ENCODE measurements around the gene WHRN. TPM values are rescaled to one million over a fixed set of nuclear protein-coding genes. Genes with fewer than 3 reads are reported as not detected.

WHRN gene
- total RNA-seq, 2 experiments from 2014 or later = 9.6 to 9.9 TPM

GRCh38 chr9:114396558-114397218, 108.6 kb downstream of the WHRN start:
- ChIA-PET CTCF (interaction anchor here (0.9 to 4.3 kb wide), 5 partner anchors 9 to 88 kb away, joined by 3 to 25 read pairs (median 4); partner anchors contain the start of gene AKNA), POLR2A (interaction anchor here (0.6 to 3.6 kb wide), 3 partner anchors 9 to 191 kb away, joined by 3 to 30 read pairs (median 4); partner anchors contain the start of genes AKNA and ATP6V1G1)

GRCh38 chr9:114395768-114396167, 109.5 kb downstream of the WHRN start:
- ChIA-PET POLR2A (interaction anchor here (0.7 to 3.6 kb wide), 3 partner anchors 9 to 32 kb away, joined by 4 to 30 read pairs (median 9); partner anchors contain the start of gene AKNA), CTCF (interaction anchor here (1.2 to 4.3 kb wide), 4 partner anchors 10 to 55 kb away, joined by 3 to 25 read pairs (median 8); partner anchors contain the start of gene AKNA)

GRCh38 chr9:114395334-114395617, 110.0 kb downstream of the WHRN start:
- POLR2A ChIA-PET = interaction anchor here (0.7 to 3.6 kb wide), 3 partner anchors 8 to 108 kb away, joined by 3 to 30 read pairs (median 4); partner anchors contain the start of gene AKNA

DNA sequence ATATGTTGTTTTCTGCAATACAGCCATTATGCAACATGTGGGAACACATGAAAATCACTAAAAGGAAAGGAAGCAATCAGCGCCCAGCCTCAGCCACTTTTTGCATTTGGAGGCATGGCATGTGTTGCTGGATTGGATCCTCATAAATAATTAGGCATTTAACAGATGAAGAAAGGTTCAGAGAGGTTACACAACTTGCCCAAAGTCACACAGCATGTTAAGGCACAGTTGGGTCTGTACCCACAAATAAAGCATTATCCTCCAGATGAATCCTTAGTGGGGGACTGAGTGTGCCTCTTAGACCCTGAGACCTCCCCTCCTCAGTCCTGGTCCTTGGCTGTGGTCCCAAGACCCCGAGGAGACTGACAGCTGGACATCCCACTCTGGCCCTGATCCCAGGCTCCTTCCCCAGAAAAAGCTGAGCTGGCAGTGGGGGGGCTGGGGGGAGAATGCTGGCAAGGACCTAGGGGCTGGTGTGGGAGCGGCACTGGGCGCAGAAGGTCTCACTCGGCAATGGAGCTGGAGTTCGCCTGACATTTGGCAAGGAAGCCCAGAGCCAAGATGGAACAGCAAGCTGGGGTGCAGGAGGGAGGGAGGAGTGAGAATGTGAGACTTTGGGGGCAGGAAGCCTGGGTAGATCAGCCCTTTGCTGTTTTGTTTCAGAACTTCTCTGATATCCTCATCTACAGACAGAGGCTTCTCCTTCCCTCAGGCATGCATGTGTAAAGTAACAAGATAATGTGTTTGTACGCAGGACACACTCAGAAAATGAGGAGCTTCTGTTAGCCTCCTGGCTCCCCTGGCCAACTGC, 110.5 kb downstream of the WHRN start:
- ChIA-PET POLR2A (interaction anchor here (0.7 to 3.6 kb wide), 3 partner anchors 8 to 109 kb away, joined by 3 to 30 read pairs (median 4); partner anchors contain the start of gene AKNA), CTCF (interaction anchor here (1.3 to 3.1 kb wide), 3 partner anchors 11 to 55 kb away, joined by 4 to 12 read pairs (median 8); no protein-coding TSS in a partner anchor)

More at GRCh38 chr9:114395334-114395617, 110.0 kb downstream of the WHRN start:
- CTCF ChIA-PET = interaction anchor here (1.3 to 4.3 kb wide), 3 partner anchors 9 to 55 kb away, joined by 4 to 25 read pairs (median 12); partner anchors contain the start of gene AKNA

GRCh38 chr9:114392749-114393112, 112.5 kb downstream of the WHRN start:
- POLR2A ChIA-PET = interaction anchor here (0.6 to 0.7 kb wide), 2 partner anchors 16 to 261 kb away, joined by 3 to 4 read pairs; no protein-coding TSS in a partner anchor
- CTCF ChIA-PET = interaction anchor here (2.3 kb wide), 1 partner anchor 53 kb away, joined by 8 read pairs; no protein-coding TSS in a partner anchor

- ChIA-PET CTCF (interaction anchor here (1.0 to 10.7 kb wide), 8 partner anchors 11 to 263 kb away, joined by 3 to 137 read pairs (median 6); no protein-coding TSS in a partner anchor), POLR2A (no interaction called here)
Measured at GRCh38 chr9:114390952-114391351, 114.3 kb downstream of the WHRN start.

- ChIA-PET POLR2A (interaction anchor here (1.4 to 6.7 kb wide), 5 partner anchors 7 to 41 kb away, joined by 3 to 65 read pairs (median 12); no protein-coding TSS in a partner anchor), CTCF (interaction anchor here (0.7 to 10.7 kb wide), 12 partner anchors 10 to 264 kb away, joined by 3 to 137 read pairs (median 6); no protein-coding TSS in a partner anchor)
Measured at GRCh38 chr9:114389612-114390368, 115.5 kb downstream of the WHRN start.

DNA sequence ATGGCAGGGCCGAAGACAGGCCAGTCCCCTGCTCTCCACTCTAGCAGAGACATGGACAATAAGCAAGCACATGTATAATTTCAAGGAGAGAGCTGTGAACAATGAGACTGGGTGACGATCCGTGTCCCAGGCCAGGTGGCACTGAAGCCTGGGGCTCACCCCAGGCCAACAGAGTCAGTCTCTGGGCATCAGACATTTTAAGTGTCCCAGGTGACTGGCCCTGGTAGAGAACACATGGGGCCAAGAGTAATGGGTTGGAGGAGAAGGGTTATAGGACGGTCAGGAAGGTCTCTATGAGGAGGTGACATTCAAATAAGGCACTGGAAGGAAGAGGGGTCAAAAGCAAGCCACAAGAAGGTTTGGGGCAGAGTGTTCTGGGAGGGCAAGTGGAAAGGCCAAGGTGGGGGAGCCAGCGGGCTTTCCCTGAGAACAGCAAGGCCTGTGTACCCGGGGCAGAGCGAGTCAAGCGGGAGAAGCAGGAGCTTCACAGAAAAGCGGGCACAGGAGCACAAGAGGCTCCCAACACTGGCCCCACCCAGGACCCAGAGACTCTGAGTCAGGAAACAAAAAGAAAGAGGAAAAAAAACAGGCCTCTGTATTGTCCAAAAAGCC, 116.4 kb downstream of the WHRN start:
- ChIA-PET POLR2A (interaction anchor here (1.1 to 6.7 kb wide), 7 partner anchors 8 to 303 kb away, joined by 3 to 65 read pairs (median 12); no protein-coding TSS in a partner anchor), CTCF (interaction anchor here (0.7 to 10.7 kb wide), 8 partner anchors 9 to 231 kb away, joined by 3 to 137 read pairs (median 14); no protein-coding TSS in a partner anchor)

GRCh38 chr9:114388357-114388682, 117.0 kb downstream of the WHRN start:
- CTCF ChIA-PET = interaction anchor here (3.0 to 10.7 kb wide), 5 partner anchors 9 to 49 kb away, joined by 12 to 137 read pairs (median 15); no protein-coding TSS in a partner anchor
- POLR2A ChIA-PET = interaction anchor here (1.1 to 6.7 kb wide), 6 partner anchors 8 to 303 kb away, joined by 3 to 65 read pairs (median 21); no protein-coding TSS in a partner anchor

DNA sequence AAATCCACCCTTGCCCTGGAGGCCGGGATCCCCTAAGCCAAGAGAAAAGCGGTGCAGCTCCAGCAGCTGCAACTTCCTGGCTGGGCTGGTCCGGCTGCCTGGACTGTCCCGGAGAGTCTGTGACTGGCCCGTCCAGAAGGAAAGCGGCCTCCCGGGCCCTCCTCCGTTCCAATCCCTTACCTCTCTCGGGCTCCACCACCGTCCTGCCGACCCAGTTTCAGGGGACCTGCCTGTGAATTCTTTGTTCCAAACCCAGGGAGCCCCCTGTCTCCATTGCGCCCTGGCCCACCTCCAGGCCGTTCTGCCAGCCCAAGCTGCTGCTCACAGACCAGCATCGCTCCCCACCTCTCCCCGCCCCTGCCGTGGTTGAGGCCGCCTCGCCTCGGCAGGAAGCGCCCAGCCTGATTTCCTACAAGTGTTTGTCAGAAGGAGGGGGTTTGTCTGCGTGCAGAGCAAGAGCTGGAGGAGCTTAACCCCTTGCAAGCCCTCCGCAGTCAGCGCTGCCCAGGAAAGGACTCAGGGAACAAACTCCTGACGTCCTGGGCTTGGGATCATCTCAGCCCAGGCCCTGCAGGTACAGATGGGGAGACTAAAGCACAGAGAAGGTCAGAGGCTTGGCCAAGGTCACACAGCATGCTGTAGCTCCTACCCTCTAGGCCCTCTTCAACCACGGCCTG, 117.5 kb downstream of the WHRN start, which contains the start of gene AKNA:
Gene AKNA (minus strand): TSS at position 303 of the 677 bp plus-strand sequence. CDS start 6,649 bp downstream, outside the sequence.
- POLR2A ChIA-PET = interaction anchor here (1.1 to 6.7 kb wide), 6 partner anchors 9 to 304 kb away, joined by 3 to 65 read pairs (median 21); no protein-coding TSS in a partner anchor

DNA sequence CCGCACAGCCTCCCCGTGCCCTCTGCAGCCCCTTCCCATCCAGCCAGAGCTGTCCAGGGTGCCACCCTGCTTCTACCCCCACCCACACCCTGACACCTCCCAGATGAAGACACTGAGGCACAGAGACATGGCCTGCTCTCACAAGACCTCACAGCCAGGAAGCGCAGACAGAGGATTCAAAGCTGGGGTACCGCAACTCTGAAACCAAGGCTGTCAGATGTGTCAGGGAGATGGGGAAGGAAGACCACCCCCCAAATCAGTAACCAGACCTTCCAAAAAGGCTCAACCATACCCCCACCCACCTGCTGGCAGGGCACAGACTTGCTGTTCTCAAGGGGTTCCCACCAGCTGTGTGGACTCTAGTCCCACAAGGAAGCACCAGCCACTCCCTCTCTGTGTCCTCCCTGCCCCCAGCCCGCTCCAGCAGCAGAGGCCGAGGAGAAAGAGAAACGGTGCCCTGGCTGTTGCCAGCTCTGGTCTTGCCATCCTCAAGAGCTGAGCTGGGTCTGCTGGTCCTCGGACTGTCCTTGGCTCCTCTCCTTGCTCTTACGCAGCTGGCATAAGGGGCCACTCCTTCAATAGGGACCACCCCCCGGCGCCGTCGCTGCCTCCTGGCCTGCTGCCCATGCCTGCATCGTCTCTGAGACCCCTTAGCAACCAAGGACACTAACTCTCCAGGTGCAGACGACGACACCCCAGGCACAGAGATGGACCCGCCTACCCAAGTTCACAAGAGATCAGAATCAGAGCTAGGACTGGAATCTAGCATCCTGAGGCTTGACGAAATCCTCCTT, 118.2 kb downstream of the WHRN start:
- ChIA-PET CTCF (interaction anchor here (2.1 to 10.7 kb wide), 6 partner anchors 10 to 48 kb away, joined by 11 to 137 read pairs (median 20); no protein-coding TSS in a partner anchor), POLR2A (interaction anchor here (0.6 to 6.7 kb wide), 7 partner anchors 10 to 68 kb away, joined by 3 to 65 read pairs (median 23); no protein-coding TSS in a partner anchor)

More for the DNA sequence above, 117.5 kb downstream of the WHRN start, which contains the start of gene AKNA:
- CTCF ChIA-PET = interaction anchor here (3.0 to 10.7 kb wide), 5 partner anchors 10 to 48 kb away, joined by 12 to 137 read pairs (median 21); no protein-coding TSS in a partner anchor

DNA sequence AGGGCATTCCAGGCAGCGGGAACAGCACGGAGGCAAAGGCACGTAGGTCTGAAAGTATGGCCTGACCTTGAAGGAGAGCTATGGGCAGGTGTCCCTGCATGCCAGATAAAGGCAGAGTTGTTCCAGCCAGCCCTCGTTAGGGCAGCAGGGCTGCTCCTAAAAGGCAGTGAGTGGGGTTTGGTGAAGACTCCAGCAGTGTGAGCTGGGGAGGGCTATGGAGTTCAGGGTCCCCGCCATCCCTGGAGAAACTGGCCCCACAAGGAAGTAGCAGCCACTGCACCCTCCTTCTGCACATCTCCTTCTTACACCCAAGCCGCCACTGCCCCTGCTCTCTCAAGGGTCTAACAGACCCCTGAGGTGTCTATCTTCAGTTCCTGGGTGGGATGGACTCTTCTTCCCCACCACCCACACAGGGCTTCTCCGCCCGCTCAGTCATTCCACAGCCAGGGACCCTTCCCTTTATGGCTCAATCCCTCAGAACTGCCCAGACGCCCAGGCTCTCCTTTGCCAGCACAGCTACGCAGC, 118.8 kb downstream of the WHRN start:
- ChIA-PET POLR2A (interaction anchor here (0.6 to 6.7 kb wide), 7 partner anchors 10 to 67 kb away, joined by 3 to 65 read pairs (median 23); no protein-coding TSS in a partner anchor), CTCF (interaction anchor here (1.2 to 10.7 kb wide), 7 partner anchors 11 to 47 kb away, joined by 3 to 137 read pairs (median 20); no protein-coding TSS in a partner anchor)

DNA sequence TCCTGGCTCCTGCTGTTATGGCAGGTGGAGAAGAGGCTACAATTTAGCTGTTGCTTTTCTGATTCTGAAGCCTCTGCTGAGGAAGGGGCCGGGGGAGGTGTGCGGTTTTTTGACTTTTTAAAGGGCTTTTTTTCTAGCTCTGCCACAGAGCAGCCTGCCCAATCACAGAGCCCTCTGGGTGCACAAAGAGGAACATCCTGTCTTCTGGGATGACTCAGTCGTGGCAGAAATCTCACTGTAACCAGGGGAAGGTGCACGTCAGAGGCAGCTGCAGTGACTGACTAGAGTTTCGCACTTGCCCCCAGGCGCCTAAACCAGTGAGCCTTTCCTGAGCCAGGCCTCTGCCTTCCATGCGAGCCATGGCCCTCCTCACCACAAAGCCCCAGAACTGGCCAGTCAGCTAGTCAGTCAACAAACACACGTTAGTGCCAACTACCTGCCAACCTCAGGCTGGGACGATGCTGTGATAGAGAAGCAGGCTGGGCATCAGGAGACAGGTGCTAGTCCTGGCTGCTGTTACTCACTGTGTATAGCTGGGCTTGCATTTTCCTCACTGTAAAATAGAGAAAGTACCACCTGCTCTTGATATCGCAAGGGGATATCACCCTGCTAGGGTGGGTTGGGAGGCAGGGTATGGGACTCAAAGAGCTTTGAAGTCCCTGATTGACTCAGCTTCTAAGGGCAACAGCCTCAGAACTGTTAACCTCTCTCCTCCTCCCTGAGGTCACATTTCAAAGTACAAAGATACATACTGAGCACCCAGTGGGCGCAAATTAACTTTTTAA, 119.7 kb downstream of the WHRN start:
- CTCF ChIA-PET = interaction anchor here (1.2 to 10.7 kb wide), 9 partner anchors 9 to 46 kb away, joined by 3 to 137 read pairs (median 11); no protein-coding TSS in a partner anchor
- POLR2A ChIA-PET = interaction anchor here (0.7 to 6.7 kb wide), 7 partner anchors 9 to 36 kb away, joined by 3 to 65 read pairs (median 23); no protein-coding TSS in a partner anchor

DNA sequence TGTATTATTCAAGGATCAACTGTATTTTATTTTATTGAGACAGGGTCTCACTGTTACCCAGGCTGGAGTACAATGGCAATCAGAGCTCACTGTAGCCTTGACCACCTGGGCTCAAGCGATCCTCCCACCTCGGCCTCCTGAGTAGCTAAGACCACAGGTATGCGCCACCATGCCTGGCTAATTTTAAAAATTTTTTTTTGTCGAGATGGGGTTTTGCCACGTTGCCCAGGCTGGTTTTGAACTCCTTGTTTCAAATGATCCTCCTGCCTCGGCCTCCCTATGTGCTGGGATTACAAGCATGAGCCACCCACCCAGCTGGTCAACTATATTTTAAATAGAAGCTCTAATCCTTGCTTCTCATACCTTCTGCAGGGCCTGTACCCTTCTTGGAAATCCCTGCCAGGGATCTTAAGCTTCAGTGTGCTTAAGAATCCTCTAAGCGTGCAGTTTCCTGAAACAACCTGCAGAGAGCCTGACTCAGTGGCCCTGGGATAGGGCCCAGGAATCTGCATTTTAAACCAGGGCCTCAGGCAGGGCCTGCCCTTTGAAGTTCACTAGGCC, 120.4 kb downstream of the WHRN start:
- CTCF ChIA-PET = interaction anchor here (1.2 to 10.7 kb wide), 8 partner anchors 9 to 46 kb away, joined by 3 to 137 read pairs (median 16); no protein-coding TSS in a partner anchor

More for the DNA sequence above, 120.4 kb downstream of the WHRN start:
- POLR2A ChIA-PET = interaction anchor here (0.9 to 6.7 kb wide), 6 partner anchors 12 to 35 kb away, joined by 4 to 65 read pairs (median 26); no protein-coding TSS in a partner anchor
